H9 (cell line): Measurements from ENCODE around the gene CUEDC1. TPM values are rescaled to one million over a fixed set of nuclear protein-coding genes. Genes with fewer than 3 reads are reported as not detected.
A peak's percentile ranks its signal among the peaks of the same experiment; 100 is the strongest.

Source experiments
- DNase-seq: peaks from one replicate; pipeline ENCODE4 v3.0.0-alpha.2; 2017
- H2AFZ ChIP-seq: one replicate; pipeline ENCODE4 v1.6.1; 2013; ENCODE audit warnings: mild to moderate bottlenecking, low read length, control low read depth, moderate library complexity
- H2AK5ac ChIP-seq: 2 replicates; pipeline ENCODE4 v1.6.1; 2013; ENCODE audit warnings: low read length, control low read depth, mixed read lengths; ENCODE audit not compliant: insufficient read length
- H2BK120ac ChIP-seq: one replicate; pipeline ENCODE4 v1.6.1; 2013; ENCODE audit warnings: low read depth, mild to moderate bottlenecking, low read length, control low read depth, inconsistent platforms; ENCODE audit not compliant: poor library complexity, severe bottlenecking
- H2BK12ac ChIP-seq: 2 replicates; pipeline ENCODE4 v1.6.1; 2013; ENCODE audit warnings: low read length, control low read depth, mixed read lengths, low read depth; ENCODE audit not compliant: insufficient read length
- H2BK15ac ChIP-seq: 2 replicates; pipeline ENCODE4 v1.6.1; 2013; ENCODE audit warnings: low read depth, low read length, control low read depth
- H2BK20ac ChIP-seq: one replicate; pipeline ENCODE4 v1.6.1; 2013; ENCODE audit warnings: low read depth, mild to moderate bottlenecking, low read length, control low read depth, inconsistent platforms; ENCODE audit not compliant: poor library complexity, severe bottlenecking
- H2BK5ac ChIP-seq: 2 replicates; pipeline ENCODE4 v1.6.1; 2013; ENCODE audit warnings: low read length, control low read depth, mixed read lengths; ENCODE audit not compliant: insufficient read length
- H3K14ac ChIP-seq: 2 replicates; pipeline ENCODE4 v1.6.1; 2013; ENCODE audit warnings: low read length, control low read depth; ENCODE audit not compliant: insufficient read depth
- H3K18ac ChIP-seq: 2 replicates; pipeline ENCODE4 v1.6.1; 2013; ENCODE audit warnings: low read depth, mild to moderate bottlenecking, mixed read lengths, low read length, control low read depth; ENCODE audit not compliant: insufficient read length
- H3K23ac ChIP-seq: 2 replicates; pipeline ENCODE4 v1.6.1; 2013; ENCODE audit warnings: low read length, control low read depth, mixed read lengths, low read depth; ENCODE audit not compliant: insufficient read length
- H3K23me2 ChIP-seq: 2 replicates; pipeline ENCODE4 v1.6.1; 2013; ENCODE audit warnings: low read depth, mild to moderate bottlenecking, mixed read lengths, low read length, control low read depth; ENCODE audit not compliant: insufficient read length, poor library complexity, severe bottlenecking
- H3K27ac ChIP-seq: 2 replicates; pipeline ENCODE4 v1.5.1; 2013; ENCODE audit warnings: low read length, control low read depth, mixed read lengths, low read depth; ENCODE audit not compliant: insufficient read length
- H3K27me3 ChIP-seq: 2 replicates; pipeline ENCODE4 v1.6.1; 2013; ENCODE audit warnings: low read length, control low read depth, inconsistent platforms; ENCODE audit not compliant: insufficient read depth
- H3K4ac ChIP-seq: 2 replicates; pipeline ENCODE4 v1.6.1; 2013; ENCODE audit warnings: low read depth, mild to moderate bottlenecking, control low read depth, inconsistent platforms, low read length, moderate library complexity
- H3K4me1 ChIP-seq: 2 replicates; pipeline ENCODE4 v1.6.1; 2013; ENCODE audit warnings: low read length, control low read depth, inconsistent platforms; ENCODE audit not compliant: insufficient read depth
- H3K4me2 ChIP-seq: 2 replicates; pipeline ENCODE4 v1.6.1; 2013; ENCODE audit warnings: low read length, control low read depth, mixed read lengths; ENCODE audit not compliant: insufficient read length, insufficient read depth
- H3K56ac ChIP-seq: 2 replicates; pipeline ENCODE4 v1.6.1; 2013; ENCODE audit warnings: low read depth, mild to moderate bottlenecking, mixed read lengths, low read length, control low read depth; ENCODE audit not compliant: insufficient read length
- H3K79me1 ChIP-seq: 2 replicates; pipeline ENCODE4 v1.6.1; 2013; ENCODE audit warnings: low read depth, mild to moderate bottlenecking, moderate library complexity, low read length, control low read depth, inconsistent platforms; ENCODE audit not compliant: insufficient read depth, poor library complexity, severe bottlenecking
- H3K79me2 ChIP-seq: 2 replicates; pipeline ENCODE4 v1.6.1; 2013; ENCODE audit warnings: low read length, control low read depth, inconsistent platforms; ENCODE audit not compliant: insufficient read depth
- H3K9ac ChIP-seq: 2 replicates; pipeline ENCODE4 v1.6.1; 2013; ENCODE audit warnings: low read length, control low read depth, mixed read lengths; ENCODE audit not compliant: insufficient read length; ENCODE audit errors: extremely low read depth
- H3K9me3 ChIP-seq: one replicate; pipeline ENCODE4 v1.6.1; 2013; ENCODE audit warnings: low read depth, low read length, inconsistent platforms; ENCODE audit not compliant: control insufficient read depth
- H3T11ph ChIP-seq: one replicate; pipeline ENCODE4 v1.6.1; 2013; ENCODE audit warnings: mild to moderate bottlenecking, low read length, control low read depth, inconsistent platforms
- H4K20me1 ChIP-seq: one replicate; pipeline ENCODE4 v1.6.1; 2013; ENCODE audit not compliant: control insufficient read depth, insufficient read length, insufficient read depth
- H4K5ac ChIP-seq: 2 replicates; pipeline ENCODE4 v1.6.1; 2013; ENCODE audit warnings: low read depth, mild to moderate bottlenecking, mixed read lengths, low read length, control low read depth; ENCODE audit not compliant: insufficient read length
- H4K8ac ChIP-seq: replicated peaks from 2 replicates; pipeline ENCODE4 v1.6.1; 2013; ENCODE audit warnings: low read length, control low read depth, mixed read lengths, low read depth; ENCODE audit not compliant: insufficient read length
- H4K91ac ChIP-seq: 2 replicates; pipeline ENCODE4 v1.6.1; 2013; ENCODE audit warnings: low read depth, mild to moderate bottlenecking, moderate library complexity, mixed read lengths, low read length, control low read depth; ENCODE audit not compliant: insufficient read length
- H3K27ac Mint-ChIP-seq, 3 experiments: 2 replicates in 2 of 3; 3 replicates in 1 of 3; pipeline ENCODE4 v1.8.0; 2020 to 2021; ENCODE audit warnings: mixed read lengths in 3 of 3, mild to moderate bottlenecking in 1 of 3, moderate library complexity in 1 of 3
- H3K27me3 Mint-ChIP-seq: 2 replicates; pipeline ENCODE4 v1.8.0; 2021; ENCODE audit warnings: low read depth, mild to moderate bottlenecking, moderate library complexity, mixed read lengths
- H3K36me3 Mint-ChIP-seq, 3 experiments: 2 replicates in 2 of 3; 3 replicates in 1 of 3; pipeline ENCODE4 v1.8.0; 2020 to 2021; ENCODE audit warnings: low read depth in 3 of 3, mixed read lengths in 3 of 3; ENCODE audit not compliant: insufficient read depth in 1 of 3
- H3K4me1 Mint-ChIP-seq, 2 experiments: 2 replicates each; pipeline ENCODE4 v1.8.0; 2020; ENCODE audit warnings: mixed read lengths in 2 of 2
- H3K4me3 Mint-ChIP-seq, 2 experiments: 2 replicates in 1 of 2; 3 replicates in 1 of 2; pipeline ENCODE4 v1.8.0; 2020 to 2021; ENCODE audit warnings: mild to moderate bottlenecking in 2 of 2, mixed read lengths in 2 of 2, moderate library complexity in 1 of 2
- H3K9me3 Mint-ChIP-seq, 2 experiments: 2 replicates in 1 of 2; 3 replicates in 1 of 2; pipeline ENCODE4 v1.8.0; 2020; ENCODE audit warnings: mild to moderate bottlenecking in 2 of 2, mixed read lengths in 2 of 2, moderate library complexity in 1 of 2
- CTCF ChIP-seq: fragments of 200-600 bp; sonication (generic); conservative IDR thresholded peaks from 3 replicates; pipeline ENCODE4 v1.8.0; 2021; ENCODE audit warnings: antibody characterized with exemption, mild to moderate bottlenecking
- WGBS: extraction: QIAGEN DNeasy Blood & Tissue Kit; methylation state at CpG from one replicate; pipeline ENCODE4 v1.1.7; 2013; ENCODE audit warnings: missing lambda C conversion rate, low lambda C conversion rate, mixed read lengths; ENCODE audit not compliant: insufficient read length; ENCODE audit errors: extremely low coverage; 5-methylcytosine and 5-hydroxymethylcytosine counted together
- total RNA-seq: library from RNA; stranded (reverse); gene quantifications from 2 replicates; pipeline ENCODE4 v1.2.1, GENCODE V29; 2021

CUEDC1 gene
- total RNA-seq, 1 experiment from 2014 or later = 7.3 TPM

- Mint-ChIP-seq H3K9me3 (no peaks in the 10 kb centered on the region; a peak in 1 of 5 replicates), H3K27ac (peak overlapping the region in 2 of 3 experiments; percentile 7 to 32; a peak in 3 of 7 replicates), H3K4me3 (no peak overlapping the region), H3K36me3 (no peaks in the 10 kb centered on the region), H3K4me1 (peaks cover 46 to 47% of the 10 kb centered on the region in 2 experiments), H3K27me3 (peaks cover 6% of the 10 kb centered on the region)
- no peak overlapping the region for H3K56ac ChIP-seq
- no peak overlapping the region for H3K23ac ChIP-seq
- peaks cover 5% of the 10 kb centered on the region; the same call in 1 of the 2 replicates for H3K4me1 ChIP-seq
- H3K79me1 ChIP-seq = no peaks in the 10 kb centered on the region
- no peak overlapping the region for H2BK5ac ChIP-seq
- H3T11ph ChIP-seq = no peak overlapping the region
- H2BK15ac ChIP-seq = no peak overlapping the region
- no peak overlapping the region for H2BK12ac ChIP-seq
- no peak overlapping the region for H2AK5ac ChIP-seq
- no peaks in the 10 kb centered on the region; the same call in 1 of the 2 replicates for H3K27me3 ChIP-seq
- no peaks in the 10 kb centered on the region for H3K23me2 ChIP-seq
- H2AFZ ChIP-seq = no peak overlapping the region
- no peak overlapping the region for H3K18ac ChIP-seq
- H3K79me2 ChIP-seq = no peaks in the 10 kb centered on the region
- H2BK120ac ChIP-seq = no peak overlapping the region
- no peak overlapping the region for H3K4me2 ChIP-seq
- no peak for TF ChIP-seq CTCF
- H3K27ac ChIP-seq = no peak overlapping the region
- no peaks in the 10 kb centered on the region for H3K9me3 ChIP-seq
- no peak overlapping the region for H4K5ac ChIP-seq
- H4K20me1 ChIP-seq = peaks cover 2% of the 10 kb centered on the region
- H3K14ac ChIP-seq = no peak overlapping the region
- no peak for DNase-seq
- no peak overlapping the region for H3K9ac ChIP-seq
- no peak overlapping the region for H3K4ac ChIP-seq
- no peak overlapping the region for H4K8ac ChIP-seq
- no peak overlapping the region for H2BK20ac ChIP-seq
- H4K91ac ChIP-seq = no peak overlapping the region
- WGBS = no CpG with 5 or more reads among the region's 5 CpGs
These were observed 7.0 kb downstream of the CUEDC1 start for GRCh38 chr17:57948169-57948554.
